GM23338 (cell line): ENCODE data around the gene MRPS11. TPM values are rescaled to one million over a fixed set of nuclear protein-coding genes. Genes with fewer than 3 reads are reported as not detected.

Experiments used
- ATAC-seq: fragments of 200-7000 bp; cut with Tn5 transposase; 3 replicates; pipeline ENCODE4 v1.9.1; 2020
- DNase-seq: peaks from one replicate; pipeline ENCODE4 v3.0.0-alpha.2; 2015; ENCODE audit warnings: low spot score
- H2AFZ ChIP-seq: fragments of 200-600 bp; sonication (generic); 2 replicates; pipeline ENCODE4 v1.8.0; 2016; ENCODE audit warnings: antibody characterized with exemption, mild to moderate bottlenecking, moderate library complexity
- H3F3A ChIP-seq: fragments of 200-600 bp; sonication (generic); replicated peaks from 2 replicates; pipeline ENCODE4 v1.8.0; 2017; ENCODE audit warnings: antibody characterized with exemption, mixed run types, low read depth
- H3K27ac ChIP-seq: fragments of 200-600 bp; sonication (generic); 2 replicates; pipeline ENCODE4 v1.6.1; 2016; ENCODE audit warnings: low read depth
- H3K27me3 ChIP-seq: fragments of 200-600 bp; sonication (generic); 2 replicates; pipeline ENCODE4 v1.8.0; 2016; ENCODE audit warnings: mild to moderate bottlenecking, mixed run types, moderate library complexity; ENCODE audit not compliant: insufficient read depth
- H3K36me3 ChIP-seq: fragments of 200-600 bp; sonication (generic); 2 replicates; pipeline ENCODE4 v1.8.0; 2016; ENCODE audit warnings: mild to moderate bottlenecking; ENCODE audit not compliant: insufficient read depth
- H3K4me1 ChIP-seq: fragments of 200-600 bp; sonication (generic); 2 replicates; pipeline ENCODE4 v1.8.0; 2016; ENCODE audit warnings: mild to moderate bottlenecking, moderate library complexity; ENCODE audit not compliant: insufficient read depth
- H3K4me2 ChIP-seq: fragments of 200-600 bp; sonication (generic); 2 replicates; pipeline ENCODE4 v1.7.1; 2017; ENCODE audit warnings: mixed run types
- H3K4me3 ChIP-seq: fragments of 200-600 bp; sonication (generic); 2 replicates; pipeline ENCODE4 v1.6.1; 2016; ENCODE audit warnings: mixed run types
- H3K79me2 ChIP-seq: fragments of 200-600 bp; sonication (generic); replicated peaks from 2 replicates; pipeline ENCODE4 v1.8.0; 2017; ENCODE audit warnings: mild to moderate bottlenecking; ENCODE audit not compliant: insufficient read depth
- H3K9me2 ChIP-seq: fragments of 200-600 bp; sonication (generic); 2 replicates; pipeline ENCODE4 v1.8.0; 2017; ENCODE audit not compliant: insufficient read depth
- H4K20me1 ChIP-seq: fragments of 200-600 bp; sonication (generic); replicated peaks from 2 replicates; pipeline ENCODE4 v1.8.0; 2017; ENCODE audit warnings: mild to moderate bottlenecking; ENCODE audit not compliant: insufficient read depth
- H3K27ac Mint-ChIP-seq: 2 replicates; pipeline ENCODE4 v1.8.0; 2020; ENCODE audit warnings: inconsistent platforms, mild to moderate bottlenecking, moderate library complexity, mixed read lengths
- H3K27me3 Mint-ChIP-seq: 3 replicates; pipeline ENCODE4 v1.8.0; 2022; ENCODE audit warnings: low read depth, mild to moderate bottlenecking, moderate library complexity, mixed read lengths, inconsistent platforms; ENCODE audit not compliant: insufficient read depth, poor library complexity
- H3K36me3 Mint-ChIP-seq: 3 replicates; pipeline ENCODE4 v1.8.0; 2021; ENCODE audit warnings: low read depth, mild to moderate bottlenecking, inconsistent platforms, moderate library complexity, mixed read lengths
- H3K4me1 Mint-ChIP-seq: 3 replicates; pipeline ENCODE4 v1.8.0; 2020; ENCODE audit warnings: mild to moderate bottlenecking, inconsistent platforms, mixed read lengths
- H3K4me3 Mint-ChIP-seq: 3 replicates; pipeline ENCODE4 v1.8.0; 2021; ENCODE audit warnings: moderate library complexity, mild to moderate bottlenecking, inconsistent platforms, mixed read lengths
- H3K9me3 Mint-ChIP-seq: 3 replicates; pipeline ENCODE4 v1.8.0; 2020; ENCODE audit warnings: moderate library complexity, mild to moderate bottlenecking, inconsistent platforms, mixed read lengths
- EZH2 ChIP-seq: fragments of 200-600 bp; sonication (generic); IDR thresholded peaks from one replicate; pipeline ENCODE4 v1.8.0; 2017; ENCODE audit warnings: antibody characterized with exemption, mild to moderate bottlenecking, low read depth; ENCODE audit not compliant: unreplicated experiment
- JUNB ChIP-seq: IDR thresholded peaks from one replicate; pipeline ENCODE4 v1.6.1; 2016; ENCODE audit warnings: antibody characterized with exemption; ENCODE audit not compliant: unreplicated experiment
- NANOG ChIP-seq: IDR thresholded peaks from 2 replicates; pipeline ENCODE4 v1.6.1; 2016; ENCODE audit warnings: antibody characterized with exemption, borderline replicate concordance
- STAT1 ChIP-seq: IDR thresholded peaks from one replicate; pipeline ENCODE4 v1.6.1; 2016; ENCODE audit warnings: antibody characterized with exemption; ENCODE audit not compliant: unreplicated experiment
- ZNF114 ChIP-seq: fragments of 250-450 bp; sonication (Bioruptor Pico); IDR thresholded peaks from 2 replicates; pipeline ENCODE4 v1.5.0; 2020; ENCODE audit warnings: mild to moderate bottlenecking, moderate library complexity
- ZNF331 ChIP-seq: fragments of 250-450 bp; sonication (Bioruptor Pico); IDR thresholded peaks from 2 replicates; pipeline ENCODE4 v1.5.0; 2020; ENCODE audit warnings: low read depth, mild to moderate bottlenecking, moderate library complexity
- polyA plus RNA-seq: library from polyadenylated mRNA; unstranded; fragments of >200 nt; fragmentation: Nextera tagmentation; extraction: Ambion mirVana; gene quantifications from 2 replicates; pipeline ENCODE4 v1.2.1, GENCODE V29; 2016
- total RNA-seq: library from RNA; depleted of rRNA; stranded (reverse); fragments of >200 nt; shearing (Covaris generic); gene quantifications from 2 replicates; pipeline ENCODE4 v1.2.3, GENCODE V29; 2014
- TF ChIP-seq, protein P1 (sequence below), 2 experiments: fragments of 200-600 bp in 1 of 2; sonication (generic) in 1 of 2; conservative IDR thresholded peaks; 2 replicates each; pipeline versions ENCODE4 v1.5.1 to v1.6.1; 2016 to 2017; ENCODE audit warnings: antibody characterized with exemption in 2 of 2, low read depth in 2 of 2, mild to moderate bottlenecking in 2 of 2, moderate library complexity in 1 of 2
- TF ChIP-seq, protein P2 (sequence below): IDR thresholded peaks from 2 replicates; pipeline ENCODE4 v1.6.1; 2016; ENCODE audit warnings: antibody characterized with exemption
- TF ChIP-seq, protein P3 (sequence below): fragments of 250-450 bp; sonication (Bioruptor Pico); IDR thresholded peaks from 2 replicates; pipeline ENCODE4 v1.5.0; 2020; ENCODE audit warnings: mild to moderate bottlenecking, moderate library complexity
- TF ChIP-seq, protein P4 (sequence below): IDR thresholded peaks from one replicate; pipeline ENCODE4 v1.6.1; 2018; ENCODE audit warnings: antibody characterized with exemption; ENCODE audit not compliant: unreplicated experiment

MRPS11 gene
- total and polyA plus RNA-seq, 2 experiments from 2014 or later: 35.8 to 57.9 TPM

DNA sequence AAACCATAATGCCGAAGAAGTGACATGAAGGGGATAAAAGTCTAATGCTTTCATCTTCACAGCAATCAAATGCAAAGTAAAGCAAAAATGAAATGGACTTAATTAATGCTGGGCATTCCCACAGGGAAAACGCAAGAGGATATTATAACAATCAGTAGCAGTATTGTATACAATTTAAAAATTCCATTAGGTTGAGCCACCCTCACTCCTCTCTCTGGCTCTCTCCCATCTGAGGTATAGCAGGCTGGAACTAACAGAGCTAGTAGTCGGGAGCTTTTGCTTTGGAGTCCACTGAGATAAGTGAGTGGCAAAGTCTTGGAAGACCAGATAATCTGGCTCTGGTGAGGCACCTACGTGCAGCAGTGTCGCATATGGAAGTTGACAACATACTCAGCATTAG is 45.1 kb downstream of the MRPS11 start (continued):
- TF ChIP-seq, protein P1, sequence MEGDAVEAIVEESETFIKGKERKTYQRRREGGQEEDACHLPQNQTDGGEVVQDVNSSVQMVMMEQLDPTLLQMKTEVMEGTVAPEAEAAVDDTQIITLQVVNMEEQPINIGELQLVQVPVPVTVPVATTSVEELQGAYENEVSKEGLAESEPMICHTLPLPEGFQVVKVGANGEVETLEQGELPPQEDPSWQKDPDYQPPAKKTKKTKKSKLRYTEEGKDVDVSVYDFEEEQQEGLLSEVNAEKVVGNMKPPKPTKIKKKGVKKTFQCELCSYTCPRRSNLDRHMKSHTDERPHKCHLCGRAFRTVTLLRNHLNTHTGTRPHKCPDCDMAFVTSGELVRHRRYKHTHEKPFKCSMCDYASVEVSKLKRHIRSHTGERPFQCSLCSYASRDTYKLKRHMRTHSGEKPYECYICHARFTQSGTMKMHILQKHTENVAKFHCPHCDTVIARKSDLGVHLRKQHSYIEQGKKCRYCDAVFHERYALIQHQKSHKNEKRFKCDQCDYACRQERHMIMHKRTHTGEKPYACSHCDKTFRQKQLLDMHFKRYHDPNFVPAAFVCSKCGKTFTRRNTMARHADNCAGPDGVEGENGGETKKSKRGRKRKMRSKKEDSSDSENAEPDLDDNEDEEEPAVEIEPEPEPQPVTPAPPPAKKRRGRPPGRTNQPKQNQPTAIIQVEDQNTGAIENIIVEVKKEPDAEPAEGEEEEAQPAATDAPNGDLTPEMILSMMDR (conservative IDR thresholded peaks at IDR 0.05; ENCODE audit: low read depth in 2 of 2): no peak
- TF ChIP-seq EZH2: no peak

DNA sequence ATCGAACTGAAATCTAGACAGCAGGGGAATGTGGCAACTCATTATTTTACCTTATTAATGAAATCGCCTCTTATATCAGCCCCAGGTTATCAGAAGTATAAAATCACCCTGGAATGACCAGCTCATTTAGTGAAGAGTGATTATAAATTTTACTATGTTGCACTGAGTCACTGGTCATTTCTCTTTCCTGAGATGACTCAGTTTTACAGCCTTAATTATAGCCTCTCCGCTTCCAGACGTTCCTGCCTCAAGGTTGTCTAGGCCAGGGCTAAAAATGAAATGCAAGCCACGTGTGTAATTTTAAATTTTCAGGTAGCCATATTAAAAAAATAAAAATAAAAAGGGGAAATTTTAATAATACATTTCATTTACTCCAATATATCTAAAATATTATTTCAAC is 45.7 kb downstream of the MRPS11 start:
- ATAC-seq (no peak), DNase-seq (no peak)
- no peak overlapping the region for H2AFZ ChIP-seq
- no peaks in the 10 kb centered on the region for H4K20me1 ChIP-seq
- no peak overlapping the region for H3K27ac ChIP-seq
- no peaks in the 10 kb centered on the region for H3K27me3 ChIP-seq
- 0 out of 2 replicates have a peak, but pooled peaks cover 3% of the 10 kb centered on the region for H3K9me2 ChIP-seq
- H3K36me3 Mint-ChIP-seq: peaks cover 13% of the 10 kb centered on the region; the same call in 1 of the 3 replicates
- no peaks in the 10 kb centered on the region for H3K4me1 ChIP-seq
- no peak overlapping the region for H3K4me3 Mint-ChIP-seq
- H3K27ac Mint-ChIP-seq: no peak overlapping the region
- H3K36me3 ChIP-seq: no peaks in the 10 kb centered on the region
- H3F3A ChIP-seq: no peaks in the 10 kb centered on the region
- no peaks in the 10 kb centered on the region for H3K27me3 Mint-ChIP-seq
- H3K79me2 ChIP-seq: no peaks in the 10 kb centered on the region
- no peak overlapping the region for H3K4me2 ChIP-seq
- no peaks in the 10 kb centered on the region for H3K4me1 Mint-ChIP-seq
- no peaks in the 10 kb centered on the region for H3K9me3 Mint-ChIP-seq
- no peak overlapping the region for H3K4me3 ChIP-seq
- TF ChIP-seq STAT1: no peak
- TF ChIP-seq NANOG: no peak
- TF ChIP-seq, protein P2, sequence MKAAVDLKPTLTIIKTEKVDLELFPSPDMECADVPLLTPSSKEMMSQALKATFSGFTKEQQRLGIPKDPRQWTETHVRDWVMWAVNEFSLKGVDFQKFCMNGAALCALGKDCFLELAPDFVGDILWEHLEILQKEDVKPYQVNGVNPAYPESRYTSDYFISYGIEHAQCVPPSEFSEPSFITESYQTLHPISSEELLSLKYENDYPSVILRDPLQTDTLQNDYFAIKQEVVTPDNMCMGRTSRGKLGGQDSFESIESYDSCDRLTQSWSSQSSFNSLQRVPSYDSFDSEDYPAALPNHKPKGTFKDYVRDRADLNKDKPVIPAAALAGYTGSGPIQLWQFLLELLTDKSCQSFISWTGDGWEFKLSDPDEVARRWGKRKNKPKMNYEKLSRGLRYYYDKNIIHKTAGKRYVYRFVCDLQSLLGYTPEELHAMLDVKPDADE: no peak
- TF ChIP-seq, protein P3, sequence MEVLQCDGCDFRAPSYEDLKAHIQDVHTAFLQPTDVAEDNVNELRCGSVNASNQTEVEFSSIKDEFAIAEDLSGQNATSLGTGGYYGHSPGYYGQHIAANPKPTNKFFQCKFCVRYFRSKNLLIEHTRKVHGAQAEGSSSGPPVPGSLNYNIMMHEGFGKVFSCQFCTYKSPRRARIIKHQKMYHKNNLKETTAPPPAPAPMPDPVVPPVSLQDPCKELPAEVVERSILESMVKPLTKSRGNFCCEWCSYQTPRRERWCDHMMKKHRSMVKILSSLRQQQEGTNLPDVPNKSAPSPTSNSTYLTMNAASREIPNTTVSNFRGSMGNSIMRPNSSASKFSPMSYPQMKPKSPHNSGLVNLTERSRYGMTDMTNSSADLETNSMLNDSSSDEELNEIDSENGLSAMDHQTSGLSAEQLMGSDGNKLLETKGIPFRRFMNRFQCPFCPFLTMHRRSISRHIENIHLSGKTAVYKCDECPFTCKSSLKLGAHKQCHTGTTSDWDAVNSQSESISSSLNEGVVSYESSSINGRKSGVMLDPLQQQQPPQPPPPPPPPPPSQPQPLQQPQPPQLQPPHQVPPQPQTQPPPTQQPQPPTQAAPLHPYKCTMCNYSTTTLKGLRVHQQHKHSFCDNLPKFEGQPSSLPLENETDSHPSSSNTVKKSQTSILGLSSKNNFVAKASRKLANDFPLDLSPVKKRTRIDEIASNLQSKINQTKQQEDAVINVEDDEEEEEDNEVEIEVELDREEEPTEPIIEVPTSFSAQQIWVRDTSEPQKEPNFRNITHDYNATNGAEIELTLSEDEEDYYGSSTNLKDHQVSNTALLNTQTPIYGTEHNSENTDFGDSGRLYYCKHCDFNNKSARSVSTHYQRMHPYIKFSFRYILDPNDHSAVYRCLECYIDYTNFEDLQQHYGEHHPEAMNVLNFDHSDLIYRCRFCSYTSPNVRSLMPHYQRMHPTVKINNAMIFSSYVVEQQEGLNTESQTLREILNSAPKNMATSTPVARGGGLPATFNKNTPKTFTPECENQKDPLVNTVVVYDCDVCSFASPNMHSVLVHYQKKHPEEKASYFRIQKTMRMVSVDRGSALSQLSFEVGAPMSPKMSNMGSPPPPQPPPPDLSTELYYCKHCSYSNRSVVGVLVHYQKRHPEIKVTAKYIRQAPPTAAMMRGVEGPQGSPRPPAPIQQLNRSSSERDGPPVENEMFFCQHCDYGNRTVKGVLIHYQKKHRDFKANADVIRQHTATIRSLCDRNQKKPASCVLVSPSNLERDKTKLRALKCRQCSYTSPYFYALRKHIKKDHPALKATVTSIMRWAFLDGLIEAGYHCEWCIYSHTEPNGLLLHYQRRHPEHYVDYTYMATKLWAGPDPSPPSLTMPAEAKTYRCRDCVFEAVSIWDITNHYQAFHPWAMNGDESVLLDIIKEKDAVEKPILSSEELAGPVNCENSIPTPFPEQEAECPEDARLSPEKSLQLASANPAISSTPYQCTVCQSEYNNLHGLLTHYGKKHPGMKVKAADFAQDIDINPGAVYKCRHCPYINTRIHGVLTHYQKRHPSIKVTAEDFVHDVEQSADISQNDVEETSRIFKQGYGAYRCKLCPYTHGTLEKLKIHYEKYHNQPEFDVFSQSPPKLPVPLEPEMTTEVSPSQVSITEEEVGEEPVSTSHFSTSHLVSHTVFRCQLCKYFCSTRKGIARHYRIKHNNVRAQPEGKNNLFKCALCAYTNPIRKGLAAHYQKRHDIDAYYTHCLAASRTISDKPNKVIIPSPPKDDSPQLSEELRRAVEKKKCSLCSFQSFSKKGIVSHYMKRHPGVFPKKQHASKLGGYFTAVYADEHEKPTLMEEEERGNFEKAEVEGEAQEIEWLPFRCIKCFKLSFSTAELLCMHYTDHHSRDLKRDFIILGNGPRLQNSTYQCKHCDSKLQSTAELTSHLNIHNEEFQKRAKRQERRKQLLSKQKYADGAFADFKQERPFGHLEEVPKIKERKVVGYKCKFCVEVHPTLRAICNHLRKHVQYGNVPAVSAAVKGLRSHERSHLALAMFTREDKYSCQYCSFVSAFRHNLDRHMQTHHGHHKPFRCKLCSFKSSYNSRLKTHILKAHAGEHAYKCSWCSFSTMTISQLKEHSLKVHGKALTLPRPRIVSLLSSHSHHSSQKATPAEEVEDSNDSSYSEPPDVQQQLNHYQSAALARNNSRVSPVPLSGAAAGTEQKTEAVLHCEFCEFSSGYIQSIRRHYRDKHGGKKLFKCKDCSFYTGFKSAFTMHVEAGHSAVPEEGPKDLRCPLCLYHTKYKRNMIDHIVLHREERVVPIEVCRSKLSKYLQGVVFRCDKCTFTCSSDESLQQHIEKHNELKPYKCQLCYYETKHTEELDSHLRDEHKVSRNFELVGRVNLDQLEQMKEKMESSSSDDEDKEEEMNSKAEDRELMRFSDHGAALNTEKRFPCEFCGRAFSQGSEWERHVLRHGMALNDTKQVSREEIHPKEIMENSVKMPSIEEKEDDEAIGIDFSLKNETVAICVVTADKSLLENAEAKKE: no peak
- TF ChIP-seq JUNB: no peak
- no peak for TF ChIP-seq ZNF331
- no peak for TF ChIP-seq ZNF114 (CRISPR knock-in tag)
- TF ChIP-seq, protein P4, sequence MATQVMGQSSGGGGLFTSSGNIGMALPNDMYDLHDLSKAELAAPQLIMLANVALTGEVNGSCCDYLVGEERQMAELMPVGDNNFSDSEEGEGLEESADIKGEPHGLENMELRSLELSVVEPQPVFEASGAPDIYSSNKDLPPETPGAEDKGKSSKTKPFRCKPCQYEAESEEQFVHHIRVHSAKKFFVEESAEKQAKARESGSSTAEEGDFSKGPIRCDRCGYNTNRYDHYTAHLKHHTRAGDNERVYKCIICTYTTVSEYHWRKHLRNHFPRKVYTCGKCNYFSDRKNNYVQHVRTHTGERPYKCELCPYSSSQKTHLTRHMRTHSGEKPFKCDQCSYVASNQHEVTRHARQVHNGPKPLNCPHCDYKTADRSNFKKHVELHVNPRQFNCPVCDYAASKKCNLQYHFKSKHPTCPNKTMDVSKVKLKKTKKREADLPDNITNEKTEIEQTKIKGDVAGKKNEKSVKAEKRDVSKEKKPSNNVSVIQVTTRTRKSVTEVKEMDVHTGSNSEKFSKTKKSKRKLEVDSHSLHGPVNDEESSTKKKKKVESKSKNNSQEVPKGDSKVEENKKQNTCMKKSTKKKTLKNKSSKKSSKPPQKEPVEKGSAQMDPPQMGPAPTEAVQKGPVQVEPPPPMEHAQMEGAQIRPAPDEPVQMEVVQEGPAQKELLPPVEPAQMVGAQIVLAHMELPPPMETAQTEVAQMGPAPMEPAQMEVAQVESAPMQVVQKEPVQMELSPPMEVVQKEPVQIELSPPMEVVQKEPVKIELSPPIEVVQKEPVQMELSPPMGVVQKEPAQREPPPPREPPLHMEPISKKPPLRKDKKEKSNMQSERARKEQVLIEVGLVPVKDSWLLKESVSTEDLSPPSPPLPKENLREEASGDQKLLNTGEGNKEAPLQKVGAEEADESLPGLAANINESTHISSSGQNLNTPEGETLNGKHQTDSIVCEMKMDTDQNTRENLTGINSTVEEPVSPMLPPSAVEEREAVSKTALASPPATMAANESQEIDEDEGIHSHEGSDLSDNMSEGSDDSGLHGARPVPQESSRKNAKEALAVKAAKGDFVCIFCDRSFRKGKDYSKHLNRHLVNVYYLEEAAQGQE: no peak
- TF ChIP-seq EZH2: no peak
- TF ChIP-seq, protein P1 (conservative IDR thresholded peaks at IDR 0.05; ENCODE audit: low read depth in 2 of 2): no peak
